ENCODE data around the gene ART1. TPM values are rescaled to one million over a fixed set of nuclear protein-coding genes. Genes with fewer than 3 reads are reported as not detected.
"Not testable (repeated sequence)": the region's sequence is repeated elsewhere in the genome, so short reads cannot be mapped to it uniquely, and the experiment has no call there.

Gene ART1
- polyA plus RNA-seq, 1 donor: 0.38 TPM

GRCh38 chr11:3632070-3632660, 12.8 kb upstream of the ART1 start:
- no peak for DNase-seq

- DNase-seq: no peak
These were observed 9.1 kb upstream of the ART1 start for GRCh38 chr11:3635641-3636375.

GRCh38 chr11:3637201-3637600, 7.7 kb upstream of the ART1 start:
- DNase-seq: no peak

GRCh38 chr11:3638513-3638912, 6.4 kb upstream of the ART1 start:
- no peak for DNase-seq

GRCh38 chr11:3639841-3640240, 5.1 kb upstream of the ART1 start:
- no peak for DNase-seq

- DNase-seq: no peak
These were observed 3.7 kb upstream of the ART1 start for GRCh38 chr11:3641191-3641590.

- DNase-seq: no peak
These were observed 3.2 kb upstream of the ART1 start, which contains the start of gene ART5 for GRCh38 chr11:3641701-3642070. Gene ART5, minus strand, starts transcription at chr11:3641992. Its CDS starts 130 bp downstream, at chr11:3641862.

GRCh38 chr11:3642071-3642951, 2.6 kb upstream of the ART1 start:
- peak; percentile 86 for DNase-seq

GRCh38 chr11:3643102-3643546, 1.8 kb upstream of the ART1 start:
- not testable (repeated sequence) for DNase-seq

GRCh38 chr11:3645552-3645951, 624 bp downstream of the ART1 start:
- no peak for DNase-seq

- not testable (repeated sequence) for DNase-seq
These were observed 3.9 kb downstream of the ART1 start for GRCh38 chr11:3648843-3649242.

- DNase-seq: not testable (repeated sequence)
These were observed 4.4 kb downstream of the ART1 start for GRCh38 chr11:3649374-3649773.

- DNase-seq: not testable (repeated sequence)
These were observed 7.6 kb downstream of the ART1 start for GRCh38 chr11:3652514-3652913.

GRCh38 chr11:3655547-3655946, 10.6 kb downstream of the ART1 start:
- no peak for DNase-seq

- DNase-seq: not testable (repeated sequence)
These were observed 12.4 kb downstream of the ART1 start for GRCh38 chr11:3657331-3657730.

GRCh38 chr11:3658252-3658651, 13.3 kb downstream of the ART1 start:
- DNase-seq: no peak

GRCh38 chr11:3659595-3660515, 14.9 kb downstream of the ART1 start:
- no peak for DNase-seq

GRCh38 chr11:3660960-3661359, 16.0 kb downstream of the ART1 start:
- DNase-seq: no peak

- DNase-seq: no peak
These were observed 17.9 kb downstream of the ART1 start for GRCh38 chr11:3662856-3663255.

- DNase-seq: no peak
These were observed 19.2 kb downstream of the ART1 start for GRCh38 chr11:3664032-3664630.

GRCh38 chr11:3665336-3666022, 20.6 kb downstream of the ART1 start:
- no peak for DNase-seq

Data from left kidney (tissue), 2 donors.